OCI-LY1 (cell line): ENCODE data around the gene TNS1.
A peak's percentile ranks its signal among the peaks of the same experiment; 100 is the strongest.

Experiments
- H2AFZ ChIP-seq: fragments of 200-600 bp; sonication (generic), shearing (Covaris generic); 2 replicates; pipeline ENCODE4 v1.6.0; 2014; ENCODE audit warnings: antibody characterized with exemption, mild to moderate bottlenecking, low read length
- H3F3A ChIP-seq: fragments of 200-600 bp; sonication (generic), shearing (Covaris generic); 2 replicates; pipeline ENCODE4 v1.6.0; 2014; ENCODE audit warnings: mild to moderate bottlenecking, antibody characterized with exemption, low read length, moderate library complexity; ENCODE audit not compliant: insufficient read depth
- H3K27ac ChIP-seq: fragments of 200-600 bp; sonication (generic); 2 replicates; pipeline ENCODE4 v1.5.1; 2014; ENCODE audit warnings: low read length, mixed run types, mild to moderate bottlenecking, low read depth; ENCODE audit not compliant: poor library complexity, severe bottlenecking
- H3K27me3 ChIP-seq: fragments of 200-600 bp; sonication (generic); 2 replicates; pipeline ENCODE4 v1.6.0; 2014; ENCODE audit warnings: antibody characterized with exemption, mild to moderate bottlenecking, low read length, moderate library complexity; ENCODE audit not compliant: insufficient read depth
- H3K36me3 ChIP-seq: fragments of 200-600 bp; sonication (generic); 2 replicates; pipeline ENCODE4 v1.6.1; 2014; ENCODE audit warnings: mild to moderate bottlenecking, antibody characterized with exemption, low read length, moderate library complexity, mixed read lengths; ENCODE audit not compliant: insufficient read depth
- H3K4me1 ChIP-seq: fragments of 200-600 bp; sonication (generic); 2 replicates; pipeline ENCODE4 v1.5.1; 2014; ENCODE audit warnings: mild to moderate bottlenecking, low read length, moderate library complexity; ENCODE audit not compliant: insufficient read depth, severe bottlenecking
- H3K4me2 ChIP-seq: fragments of 200-600 bp; sonication (generic), shearing (Covaris generic); 2 replicates; pipeline ENCODE4 v1.6.1; 2014; ENCODE audit warnings: low read length
- H3K4me3 ChIP-seq: fragments of 200-600 bp; sonication (generic); 2 replicates; pipeline ENCODE4 v1.5.1; 2014; ENCODE audit warnings: low read length, low read depth, mild to moderate bottlenecking, mixed read lengths; ENCODE audit not compliant: poor library complexity, severe bottlenecking
- H3K79me2 ChIP-seq: fragments of 200-600 bp; shearing (Covaris generic); 2 replicates; pipeline ENCODE4 v1.6.1; 2016; ENCODE audit warnings: mixed run types, low read length, mixed read lengths; ENCODE audit not compliant: insufficient read depth
- H3K9ac ChIP-seq: fragments of 200-600 bp; sonication (generic), shearing (Covaris generic); 2 replicates; pipeline ENCODE4 v1.6.1; 2014; ENCODE audit warnings: mild to moderate bottlenecking, low read length, mixed read lengths
- H3K9me2 ChIP-seq: fragments of 200-600 bp; sonication (generic), shearing (Covaris generic); 2 replicates; pipeline ENCODE4 v1.6.1; 2014; ENCODE audit warnings: low read depth, mild to moderate bottlenecking, low read length, mixed read lengths
- H3K9me3 ChIP-seq: fragments of 200-600 bp; shearing (Covaris generic); 2 replicates; pipeline ENCODE4 v1.6.1; 2014; ENCODE audit warnings: low read length, mixed read lengths
- H4K20me1 ChIP-seq: fragments of 200-600 bp; sonication (generic), shearing (Covaris generic); 2 replicates; pipeline ENCODE4 v1.6.0; 2016; ENCODE audit warnings: mild to moderate bottlenecking, low read length; ENCODE audit not compliant: insufficient read depth
- CTCF ChIP-seq: fragments of 200-600 bp; sonication (generic), shearing (Covaris generic); IDR thresholded peaks from 2 replicates; pipeline ENCODE4 v1.5.1; 2017; ENCODE audit warnings: mild to moderate bottlenecking, antibody characterized with exemption, low read length, moderate library complexity, mixed read lengths
- EZH2 ChIP-seq: fragments of 200-600 bp; sonication (generic), shearing (Covaris generic); IDR thresholded peaks from 2 replicates; pipeline ENCODE4 v1.8.0; 2017; ENCODE audit warnings: borderline replicate concordance, mixed run types, mild to moderate bottlenecking, antibody characterized with exemption, low read length, moderate library complexity, mixed read lengths

TNS1 gene

GRCh38 chr2:217910875-217911212 lies 92.0 kb downstream of the TNS1 start:
- no peak overlapping the region for H2AFZ ChIP-seq
- H3K27ac ChIP-seq, result no peak overlapping the region
- 0 out of 2 replicates have a peak, but pooled peaks cover 2% of the 10 kb centered on the region for H3K27me3 ChIP-seq
- H3K79me2 ChIP-seq, result no peaks in the 10 kb centered on the region
- no peak overlapping the region for H3K9ac ChIP-seq
- no peaks in the 10 kb centered on the region for H4K20me1 ChIP-seq
- H3F3A ChIP-seq, result no peaks in the 10 kb centered on the region
- H3K36me3 ChIP-seq, result no peaks in the 10 kb centered on the region
- H3K4me3 ChIP-seq, result no peak overlapping the region
- no peaks in the 10 kb centered on the region for H3K9me2 ChIP-seq
- no peaks in the 10 kb centered on the region for H3K4me1 ChIP-seq
- no peaks in the 10 kb centered on the region for H3K9me3 ChIP-seq
- H3K4me2 ChIP-seq, result no peak overlapping the region
- no peak for TF ChIP-seq CTCF
- TF ChIP-seq EZH2, result no peak

- no peaks in the 10 kb centered on the region for H3K27me3 ChIP-seq
- TF ChIP-seq CTCF (peak; percentile 24; the same call in 1 of the 2 replicates), EZH2 (no peak)
- no peaks in the 10 kb centered on the region for H3F3A ChIP-seq
- no peaks in the 10 kb centered on the region for H3K36me3 ChIP-seq
- no peaks in the 10 kb centered on the region for H4K20me1 ChIP-seq
- no peak overlapping the region for H3K9ac ChIP-seq
- H3K9me2 ChIP-seq, result no peaks in the 10 kb centered on the region
- H3K9me3 ChIP-seq, result no peaks in the 10 kb centered on the region
- H3K4me2 ChIP-seq, result no peak overlapping the region
- H3K4me3 ChIP-seq, result no peak overlapping the region
- no peaks in the 10 kb centered on the region for H3K4me1 ChIP-seq
- no peak overlapping the region for H2AFZ ChIP-seq
- no peaks in the 10 kb centered on the region for H3K79me2 ChIP-seq
- H3K27ac ChIP-seq, result no peak overlapping the region
Observed at GRCh38 chr2:217909156-217909820, 93.5 kb downstream of the TNS1 start.

GRCh38 chr2:217908544-217908943 lies 94.3 kb downstream of the TNS1 start:
- Histone ChIP-seq H3K27me3 (no peaks in the 10 kb centered on the region; the same call in 1 of the 2 replicates), H2AFZ (no peak overlapping the region), H3F3A (no peaks in the 10 kb centered on the region), H3K4me2 (no peak overlapping the region), H3K36me3 (no peaks in the 10 kb centered on the region), H3K9me2 (no peaks in the 10 kb centered on the region), H3K79me2 (no peaks in the 10 kb centered on the region), H3K9me3 (no peaks in the 10 kb centered on the region), H3K27ac (no peak overlapping the region), H3K4me1 (no peaks in the 10 kb centered on the region), H3K9ac (no peak overlapping the region), H4K20me1 (no peaks in the 10 kb centered on the region), H3K4me3 (no peak overlapping the region)
- TF ChIP-seq CTCF (no peak), EZH2 (no peak)
